SJSA1 (cell line): ENCODE results near the gene MMGT1. TPM values are rescaled to one million over a fixed set of nuclear protein-coding genes. Genes with fewer than 3 reads are reported as not detected.

ENCODE experiments used
- DNase-seq, 2 experiments: peaks; one replicate each; pipeline ENCODE4 v3.0.0-alpha.2; 2015 to 2020; ENCODE audit warnings: low spot score in 2 of 2, low read depth in 1 of 2
- H3K27ac ChIP-seq: fragments of 250-450 bp; sonication (Bioruptor Pico); 2 replicates; pipeline ENCODE4 v1.5.1; 2020; ENCODE audit warnings: mild to moderate bottlenecking, moderate library complexity
- H3K27me3 ChIP-seq: fragments of 250-450 bp; sonication (Bioruptor Pico); replicated peaks from 2 replicates; pipeline ENCODE4 v1.5.1; 2020; ENCODE audit warnings: mild to moderate bottlenecking, moderate library complexity
- H3K36me3 ChIP-seq: fragments of 250-450 bp; sonication (Bioruptor Pico); 2 replicates; pipeline ENCODE4 v1.5.1; 2020; ENCODE audit warnings: mild to moderate bottlenecking
- H3K4me1 ChIP-seq: fragments of 250-450 bp; sonication (Bioruptor Pico); replicated peaks from 2 replicates; pipeline ENCODE4 v1.6.1; 2021; ENCODE audit warnings: mild to moderate bottlenecking
- H3K4me3 ChIP-seq: fragments of 250-450 bp; sonication (Bioruptor Pico); 2 replicates; pipeline ENCODE4 v1.5.1; 2020; ENCODE audit warnings: mild to moderate bottlenecking
- H3K9me3 ChIP-seq: fragments of 250-450 bp; sonication (Bioruptor Pico); replicated peaks from 2 replicates; pipeline ENCODE4 v1.5.1; 2020; ENCODE audit warnings: mild to moderate bottlenecking
- total RNA-seq: library from RNA; depleted of rRNA; stranded (reverse); fragments of >200 nt; shearing (Covaris generic); gene quantifications from 2 replicates; pipeline ENCODE4 v1.2.3, GENCODE V29; 2014; rRNA removed

MMGT1 gene
- 32.4 and 39.4 TPM in 2 replicates for total RNA-seq

DNA sequence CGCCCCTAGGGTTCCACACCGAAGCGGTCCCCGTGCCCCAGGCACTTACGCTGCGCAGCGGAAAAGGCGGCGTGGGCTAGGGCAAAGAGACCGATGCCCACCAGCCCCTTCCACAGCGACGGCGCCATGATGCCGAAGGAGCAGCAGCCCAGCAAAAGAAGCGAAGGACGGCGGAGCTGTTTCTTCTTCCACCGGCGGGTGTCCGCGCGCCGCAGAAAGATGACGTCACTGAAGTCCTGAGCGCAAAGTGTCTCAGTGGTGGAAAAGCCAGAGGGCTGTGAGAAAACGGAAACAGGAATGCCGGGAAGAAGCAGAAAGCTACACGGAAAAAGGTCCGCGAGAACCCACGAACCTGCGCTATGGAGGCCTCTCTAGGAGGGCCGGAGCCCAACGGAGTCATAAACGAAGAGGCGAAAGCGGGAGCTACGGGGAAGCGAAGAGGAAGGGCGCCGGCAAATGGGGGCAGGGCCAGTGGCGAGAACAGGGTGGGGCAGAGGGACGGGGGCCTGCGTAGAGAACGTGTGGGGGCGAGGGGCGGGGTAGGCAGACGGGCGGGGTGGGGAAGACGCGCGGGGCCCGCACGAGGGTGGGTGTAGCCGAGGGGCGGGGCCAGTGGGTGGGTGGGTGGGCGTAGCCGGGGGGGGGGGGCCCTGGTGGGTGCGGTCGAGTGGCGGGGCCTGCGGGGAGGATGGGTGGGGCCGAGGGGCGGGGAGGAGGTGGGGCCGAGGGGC lies at the start of gene MMGT1:
Gene MMGT1 (minus strand): TSS at position 441 of the 731 bp plus-strand sequence. CDS start 313 bp downstream, at position 128.
- Histone ChIP-seq H3K4me3 (peak within 1 kb of the TSS; percentile 77), H3K27ac (peak within 1 kb of the TSS; percentile 96), H3K27me3 (no peaks in the 10 kb centered on the region), H3K9me3 (no peaks in the 10 kb centered on the region), H3K36me3 (peaks cover 2% of the 10 kb centered on the region; the same call in 1 of the 2 replicates), H3K4me1 (peaks cover 14% of the 10 kb centered on the region)
- DNase-seq: peak; percentile 83 to 92

- no peak overlapping the region for H3K27ac ChIP-seq
- no peak overlapping the region for H3K4me3 ChIP-seq
- DNase-seq: no peak
- no peaks in the 10 kb centered on the region for H3K9me3 ChIP-seq
- no peaks in the 10 kb centered on the region for H3K36me3 ChIP-seq
- no peaks in the 10 kb centered on the region for H3K27me3 ChIP-seq
- H3K4me1 ChIP-seq: no peaks in the 10 kb centered on the region
Observed at GRCh38 chrX:136021903-136022302, 48.1 kb upstream of the MMGT1 start.

DNA sequence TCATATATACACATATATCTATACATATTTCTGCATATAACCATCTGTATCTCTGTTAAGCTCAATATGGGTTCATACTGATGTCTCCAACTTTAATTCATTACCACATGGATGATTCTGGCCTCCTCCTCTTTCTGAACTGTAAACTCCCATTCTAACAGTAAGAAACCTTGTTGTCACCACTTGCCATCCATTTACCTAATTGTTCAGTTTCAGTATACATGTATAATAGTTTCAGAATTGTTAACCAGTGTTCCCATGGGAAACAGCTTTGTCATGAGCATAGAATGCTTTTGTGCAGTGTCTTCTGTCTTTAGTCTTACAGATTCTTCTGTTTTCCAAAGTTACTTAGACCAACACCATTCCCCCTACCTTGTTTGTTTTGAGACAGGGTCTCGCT lies 47.4 kb upstream of the MMGT1 start:
- Histone ChIP-seq H3K4me1 (no peaks in the 10 kb centered on the region), H3K36me3 (no peaks in the 10 kb centered on the region), H3K9me3 (no peaks in the 10 kb centered on the region), H3K4me3 (no peak overlapping the region), H3K27ac (no peak overlapping the region), H3K27me3 (no peaks in the 10 kb centered on the region)
- no peak for DNase-seq

DNA sequence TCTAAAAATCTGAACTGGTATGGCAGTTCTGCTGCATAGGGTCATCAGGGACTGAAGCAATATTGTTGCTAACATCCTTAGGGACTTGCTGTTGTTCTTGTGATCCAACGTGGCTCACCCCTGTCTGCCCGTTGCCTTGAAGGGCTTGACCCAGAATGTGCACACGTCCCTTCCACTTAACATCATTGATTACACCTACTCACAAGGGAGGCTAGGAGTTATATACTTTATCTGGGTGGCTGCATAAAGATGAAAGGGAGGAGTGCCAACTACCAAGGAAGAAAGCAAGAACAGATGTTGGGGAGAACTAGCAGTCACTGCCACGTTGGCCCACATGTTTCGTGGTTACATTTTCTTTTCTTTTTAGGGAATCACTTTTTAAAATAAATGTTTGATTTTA lies 45.4 kb upstream of the MMGT1 start:
- Histone ChIP-seq H3K4me3 (no peak overlapping the region), H3K4me1 (no peaks in the 10 kb centered on the region), H3K36me3 (no peaks in the 10 kb centered on the region), H3K9me3 (no peaks in the 10 kb centered on the region), H3K27ac (no peak overlapping the region), H3K27me3 (no peaks in the 10 kb centered on the region)
- DNase-seq: no peak

DNA sequence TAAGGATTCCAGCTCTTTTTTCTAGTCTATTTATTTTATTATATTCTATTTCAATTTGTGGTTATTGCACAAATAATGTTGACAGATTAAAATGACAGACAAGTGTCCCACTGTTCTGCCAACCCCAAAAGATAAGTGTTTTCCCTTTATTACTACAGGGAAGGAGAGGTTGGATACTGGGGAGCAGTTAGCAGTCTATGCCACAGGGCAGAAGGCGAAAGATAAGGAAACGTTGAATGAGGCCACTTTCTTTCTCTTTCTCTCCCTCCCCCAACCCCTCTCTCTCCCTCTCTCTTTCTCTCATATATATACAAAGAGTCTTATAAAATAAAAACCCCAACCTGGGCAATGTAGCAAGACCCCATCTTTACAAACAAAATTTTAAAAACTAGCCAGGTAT lies 43.1 kb upstream of the MMGT1 start:
- H3K9me3 ChIP-seq: no peaks in the 10 kb centered on the region
- no peaks in the 10 kb centered on the region for H3K36me3 ChIP-seq
- no peaks in the 10 kb centered on the region for H3K4me1 ChIP-seq
- no peak overlapping the region for H3K4me3 ChIP-seq
- DNase-seq: no peak
- H3K27me3 ChIP-seq: no peaks in the 10 kb centered on the region
- H3K27ac ChIP-seq: no peak overlapping the region

DNA sequence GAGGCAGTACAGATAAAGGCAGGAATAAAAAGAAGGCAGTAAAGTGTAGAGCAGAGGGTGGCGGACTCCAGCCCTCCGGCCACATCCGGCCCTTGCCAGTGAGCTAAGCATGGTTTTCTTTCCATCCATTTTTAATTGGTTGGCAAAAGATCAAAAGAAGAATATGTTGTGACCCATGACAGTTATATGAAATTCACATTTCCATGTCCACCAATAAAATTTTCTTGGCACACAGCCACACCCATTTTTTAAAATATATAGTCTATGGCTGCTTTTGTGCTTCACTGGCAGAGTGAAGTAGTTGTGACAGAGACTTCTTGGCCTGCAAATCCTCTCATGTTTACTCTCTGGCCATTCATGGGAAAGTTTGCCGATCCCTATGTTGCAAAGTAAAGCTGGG lies 41.2 kb upstream of the MMGT1 start:
- no peak for DNase-seq
- Histone ChIP-seq H3K4me3 (no peak overlapping the region), H3K36me3 (no peaks in the 10 kb centered on the region), H3K27me3 (no peaks in the 10 kb centered on the region), H3K27ac (no peak overlapping the region), H3K4me1 (no peaks in the 10 kb centered on the region), H3K9me3 (no peaks in the 10 kb centered on the region)

GRCh38 chrX:135988245-135988644 lies 14.5 kb upstream of the MMGT1 start:
- Histone ChIP-seq H3K4me1 (peaks cover 3% of the 10 kb centered on the region; the same call in 1 of the 2 replicates), H3K36me3 (no peaks in the 10 kb centered on the region), H3K27me3 (no peaks in the 10 kb centered on the region), H3K4me3 (no peak overlapping the region), H3K9me3 (no peaks in the 10 kb centered on the region), H3K27ac (no peak overlapping the region)
- no peak for DNase-seq

DNA sequence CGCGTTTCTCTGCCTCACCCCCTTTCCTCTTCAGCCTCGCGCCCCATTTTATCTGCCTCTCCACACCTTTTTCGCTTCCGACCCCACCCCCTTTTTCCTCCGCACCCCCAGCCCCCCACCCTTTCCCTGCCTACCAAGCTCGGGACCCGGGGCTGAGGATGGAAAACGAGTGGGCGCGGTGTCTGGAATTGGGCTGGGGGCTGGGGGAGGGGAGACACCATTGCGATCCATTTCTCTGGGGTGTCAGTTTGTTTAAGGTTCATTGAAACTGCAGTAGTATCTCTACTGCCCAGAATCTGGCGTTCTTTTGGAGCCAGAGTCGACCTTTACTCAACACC lies 12.2 kb upstream of the MMGT1 start:
- H3K9me3 ChIP-seq: no peaks in the 10 kb centered on the region
- H3K4me3 ChIP-seq: peak overlapping the region; percentile 68
- no peak for DNase-seq
- H3K4me1 ChIP-seq: peaks cover 3% of the 10 kb centered on the region; the same call in 1 of the 2 replicates
- no peak overlapping the region for H3K27ac ChIP-seq
- no peaks in the 10 kb centered on the region for H3K27me3 ChIP-seq
- no peaks in the 10 kb centered on the region for H3K36me3 ChIP-seq

DNA sequence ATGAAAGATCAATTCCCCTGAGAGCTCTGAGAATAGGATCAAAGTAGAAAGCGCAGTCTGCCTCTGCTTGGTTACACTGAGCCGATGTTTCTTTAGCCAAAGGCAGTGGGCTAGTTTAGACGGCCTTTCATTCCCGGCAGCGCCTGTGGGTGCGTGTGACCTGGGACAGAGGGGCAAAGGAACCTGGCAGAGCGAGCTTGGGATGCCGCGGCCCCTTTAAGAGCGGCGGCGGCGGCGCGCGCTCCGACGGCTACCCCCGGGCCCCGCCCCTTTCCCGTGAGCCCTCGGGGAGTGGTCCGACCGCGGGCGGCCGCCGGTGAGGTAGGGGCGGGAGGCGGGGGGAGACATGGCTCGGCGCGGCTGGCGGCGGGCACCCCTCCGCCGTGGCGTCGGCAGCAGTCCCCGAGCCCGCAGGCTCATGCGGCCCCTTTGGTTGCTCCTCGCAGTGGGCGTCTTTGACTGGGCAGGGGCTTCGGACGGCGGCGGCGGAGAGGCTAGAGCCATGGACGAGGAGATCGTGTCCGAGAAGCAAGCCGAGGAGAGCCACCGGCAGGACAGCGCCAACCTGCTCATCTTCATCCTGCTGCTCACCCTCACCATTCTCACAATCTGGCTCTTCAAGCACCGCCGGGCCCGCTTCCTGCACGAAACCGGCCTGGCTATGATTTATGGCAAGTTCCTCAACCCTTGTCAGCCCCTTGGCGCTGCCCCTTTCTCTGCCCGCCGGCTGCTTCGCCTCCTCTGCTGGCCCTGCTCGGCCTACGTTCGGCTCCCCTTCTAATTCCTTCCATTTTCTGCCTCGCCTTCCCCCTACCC lies 11.6 kb upstream of the MMGT1 start, which contains the start of gene SLC9A6:
Gene SLC9A6 (plus strand): TSS at position 279 of the 816 bp plus-strand sequence. CDS start 224 bp downstream, at position 503.
- DNase-seq: peak; percentile 53
- Histone ChIP-seq H3K27ac (0 out of 2 replicates have a peak within 1 kb of the TSS, but pooled peaks have one; percentile 20), H3K4me1 (peaks cover 3% of the 10 kb centered on the region; the same call in 1 of the 2 replicates)

DNA sequence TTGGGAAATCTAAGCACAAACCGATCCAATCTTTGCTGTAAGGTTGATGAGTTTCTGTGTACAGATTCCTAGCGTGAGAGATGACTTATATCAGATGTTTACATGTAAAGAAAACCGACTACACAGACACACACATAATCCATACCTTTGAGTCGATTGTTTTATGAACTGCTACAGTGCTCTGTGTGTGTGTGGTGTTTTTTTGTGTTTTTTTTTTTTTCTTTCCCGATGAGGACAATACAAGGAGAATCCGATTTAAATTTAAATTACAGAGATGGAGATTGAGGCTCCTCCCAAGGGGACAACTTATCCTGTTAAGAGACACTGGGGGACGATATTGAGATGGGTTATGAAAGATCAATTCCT lies 11.0 kb upstream of the MMGT1 start:
- H3K9me3 ChIP-seq: no peaks in the 10 kb centered on the region
- H3K4me3 ChIP-seq: peak overlapping the region; percentile 68
- 0 out of 2 replicates have a peak overlapping the region, but pooled peaks have one; percentile 20 for H3K27ac ChIP-seq
- no peak for DNase-seq
- H3K36me3 ChIP-seq: no peaks in the 10 kb centered on the region
- H3K27me3 ChIP-seq: no peaks in the 10 kb centered on the region
- H3K4me1 ChIP-seq: peaks cover 3% of the 10 kb centered on the region; the same call in 1 of the 2 replicates

More for the DNA sequence above, 11.6 kb upstream of the MMGT1 start, which contains the start of gene SLC9A6:
- no peaks in the 10 kb centered on the region for H3K36me3 ChIP-seq
- no peaks in the 10 kb centered on the region for H3K27me3 ChIP-seq
- H3K9me3 ChIP-seq: no peaks in the 10 kb centered on the region
- H3K4me3 ChIP-seq: peak within 1 kb of the TSS; percentile 68

DNA sequence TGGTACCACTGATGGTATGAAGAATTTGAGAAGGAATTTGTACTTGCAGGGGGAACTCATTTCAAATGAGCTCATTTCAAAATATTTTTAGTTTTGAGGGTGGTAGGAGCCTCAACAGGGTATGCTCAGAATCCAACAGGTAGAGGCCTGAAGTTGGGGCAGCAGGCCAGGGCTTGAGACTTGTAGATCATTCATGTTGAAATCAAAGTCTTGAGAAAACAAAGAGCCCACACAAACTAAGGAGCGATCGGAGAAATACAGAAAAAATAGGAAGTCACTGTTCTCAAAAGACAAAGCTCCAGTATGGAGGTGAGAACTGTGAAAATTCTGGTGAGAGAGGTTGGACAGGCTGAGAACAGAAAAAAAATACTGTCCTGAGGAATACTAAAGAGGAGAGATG lies 10.5 kb upstream of the MMGT1 start:
- DNase-seq: no peak
- no peak overlapping the region for H3K4me3 ChIP-seq
- no peaks in the 10 kb centered on the region for H3K36me3 ChIP-seq
- H3K4me1 ChIP-seq: peaks cover 3% of the 10 kb centered on the region; the same call in 1 of the 2 replicates
- no peaks in the 10 kb centered on the region for H3K27me3 ChIP-seq
- H3K27ac ChIP-seq: no peak overlapping the region
- H3K9me3 ChIP-seq: no peaks in the 10 kb centered on the region

DNA sequence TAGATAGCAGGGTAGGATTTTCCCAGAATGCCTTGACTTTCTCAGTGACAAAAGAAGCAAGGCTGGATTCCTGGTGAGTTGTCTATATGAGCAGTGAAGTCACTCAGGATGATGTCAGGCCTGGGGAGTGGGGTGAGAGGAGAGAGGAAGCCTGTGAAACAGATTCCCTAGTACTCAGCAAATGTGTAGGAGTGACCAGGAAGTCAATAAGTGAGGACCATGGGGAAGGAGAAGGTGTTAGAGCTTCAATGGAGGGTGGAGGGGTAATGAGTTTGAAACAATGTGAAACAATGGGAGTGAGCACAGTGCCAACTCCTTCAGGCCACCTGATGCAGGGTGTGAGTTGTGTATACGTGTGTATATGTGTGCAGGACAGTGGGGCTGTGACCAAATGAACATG lies 9.1 kb upstream of the MMGT1 start:
- H3K27me3 ChIP-seq: no peaks in the 10 kb centered on the region
- no peak overlapping the region for H3K27ac ChIP-seq
- DNase-seq: no peak

GRCh38 chrX:135981668-135982067 lies 7.9 kb upstream of the MMGT1 start:
- Histone ChIP-seq H3K27me3 (no peaks in the 10 kb centered on the region), H3K9me3 (no peaks in the 10 kb centered on the region), H3K4me3 (no peak overlapping the region), H3K4me1 (peaks cover 14% of the 10 kb centered on the region; the same call in 1 of the 2 replicates), H3K36me3 (no peaks in the 10 kb centered on the region), H3K27ac (no peak overlapping the region)
- no peak for DNase-seq

More for the DNA sequence above, 9.1 kb upstream of the MMGT1 start:
- Histone ChIP-seq H3K9me3 (no peaks in the 10 kb centered on the region), H3K4me3 (no peak overlapping the region), H3K4me1 (peaks cover 7% of the 10 kb centered on the region; the same call in 1 of the 2 replicates), H3K36me3 (no peaks in the 10 kb centered on the region)

GRCh38 chrX:135981010-135981409 lies 7.2 kb upstream of the MMGT1 start:
- Histone ChIP-seq H3K4me1 (peaks cover 14% of the 10 kb centered on the region; the same call in 1 of the 2 replicates), H3K36me3 (no peaks in the 10 kb centered on the region), H3K4me3 (no peak overlapping the region), H3K27ac (no peak overlapping the region), H3K9me3 (no peaks in the 10 kb centered on the region), H3K27me3 (no peaks in the 10 kb centered on the region)
- DNase-seq: no peak
